Fibroblast of pulmonary artery (primary cell): ENCODE measurements around the gene PTPRD.

Experiments used
- DNase-seq: peaks from one replicate; pipeline ENCODE4 v3.0.0-alpha.2; 2010; ENCODE audit warnings: low read depth
- H3K4me3 ChIP-seq: replicated peaks from 2 replicates; pipeline ENCODE4 v1.5.1; 2011; ENCODE audit warnings: low read depth, mild to moderate bottlenecking, control low read depth, low read length, moderate library complexity
- CTCF ChIP-seq: IDR thresholded peaks from 2 replicates; pipeline ENCODE4 v1.5.1; 2011; ENCODE audit warnings: mild to moderate bottlenecking, control low read depth, low read length, inconsistent platforms; ENCODE audit errors: missing control alignments

PTPRD gene

GRCh38 chr9:9395539-9395938, 1217.3 kb downstream of the PTPRD start:
- DNase-seq = no peak
- no peak for TF ChIP-seq CTCF
- no peak overlapping the region for H3K4me3 ChIP-seq

- TF ChIP-seq CTCF = no peak
- DNase-seq = no peak
- H3K4me3 ChIP-seq = no peak overlapping the region
Observed at GRCh38 chr9:9392755-9393154, 1220.0 kb downstream of the PTPRD start.

- no peak for TF ChIP-seq CTCF
- no peak for DNase-seq
- no peak overlapping the region for H3K4me3 ChIP-seq
Observed at GRCh38 chr9:9389904-9390303, 1222.9 kb downstream of the PTPRD start.

- TF ChIP-seq CTCF = no peak
- H3K4me3 ChIP-seq = no peak overlapping the region
- DNase-seq = no peak
Observed at GRCh38 chr9:9387511-9388115, 1225.2 kb downstream of the PTPRD start.

GRCh38 chr9:9362332-9362731, 1250.5 kb downstream of the PTPRD start:
- no peak for TF ChIP-seq CTCF
- no peak overlapping the region for H3K4me3 ChIP-seq
- no peak for DNase-seq

GRCh38 chr9:9352877-9353481, 1259.8 kb downstream of the PTPRD start:
- DNase-seq = peak; percentile 3
- peak; percentile 47 for TF ChIP-seq CTCF
- no peak overlapping the region for H3K4me3 ChIP-seq

- no peak for TF ChIP-seq CTCF
- no peak for DNase-seq
- no peak overlapping the region for H3K4me3 ChIP-seq
Observed at GRCh38 chr9:9341203-9341602, 1271.6 kb downstream of the PTPRD start.
